Erythroblast (primary cell): ENCODE measurements around the gene TTC14.

Experiments
- GATA1 ChIP-seq: IDR thresholded peaks from 2 replicates; pipeline ENCODE4 v1.6.1; 2011; ENCODE audit warnings: low read depth, mild to moderate bottlenecking, control low read depth, low read length, moderate library complexity
- POLR2A ChIP-seq: IDR thresholded peaks from 2 replicates; pipeline ENCODE4 v1.6.1; 2011; ENCODE audit warnings: mild to moderate bottlenecking, low read length

DNA sequence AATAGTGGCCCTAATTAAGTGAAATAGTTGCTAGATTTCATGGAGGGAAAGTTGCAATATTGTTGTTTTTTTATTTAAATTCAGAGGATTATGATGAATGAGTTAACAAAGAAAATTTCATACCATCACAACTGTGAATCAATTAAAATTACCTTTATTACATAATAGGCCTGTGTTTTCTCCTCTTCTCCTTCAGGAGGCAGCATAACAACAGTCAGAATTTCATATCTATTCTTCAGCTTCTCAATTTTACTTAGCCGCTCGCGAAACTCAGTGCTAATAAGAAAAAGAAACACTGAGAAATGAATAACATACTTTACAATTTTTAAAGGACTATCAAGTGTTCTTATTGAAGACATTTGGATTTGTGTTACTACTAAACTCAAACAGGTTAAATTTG, 29.4 kb downstream of the TTC14 start:
- TF ChIP-seq POLR2A (no peak), GATA1 (no peak)
